SJCRH30 (cell line): ENCODE measurements around the gene DNAH17. TPM values are rescaled to one million over a fixed set of nuclear protein-coding genes. Genes with fewer than 3 reads are reported as not detected.
A peak's percentile ranks its signal among the peaks of the same experiment; 100 is the strongest.

Experiments
- DNase-seq, 2 experiments: peaks; one replicate each; pipeline ENCODE4 v3.0.0-alpha.2; 2015 to 2020
- H3K27ac ChIP-seq: fragments of 250-450 bp; sonication (Bioruptor Pico); 2 replicates; pipeline ENCODE4 v1.5.1; 2020; ENCODE audit warnings: mild to moderate bottlenecking, moderate library complexity
- H3K27me3 ChIP-seq: fragments of 250-450 bp; sonication (Bioruptor Pico); 2 replicates; pipeline ENCODE4 v1.5.1; 2020; ENCODE audit warnings: mild to moderate bottlenecking, moderate library complexity
- H3K36me3 ChIP-seq: fragments of 250-450 bp; sonication (Bioruptor Pico); 2 replicates; pipeline ENCODE4 v1.5.1; 2020; ENCODE audit warnings: mild to moderate bottlenecking, moderate library complexity
- H3K4me1 ChIP-seq: fragments of 250-450 bp; sonication (Bioruptor Pico); 2 replicates; pipeline ENCODE4 v1.5.1; 2020; ENCODE audit warnings: mild to moderate bottlenecking, moderate library complexity
- H3K4me3 ChIP-seq: fragments of 250-450 bp; sonication (Bioruptor Pico); 2 replicates; pipeline ENCODE4 v1.5.1; 2020; ENCODE audit warnings: mild to moderate bottlenecking, moderate library complexity
- H3K9me3 ChIP-seq: fragments of 250-450 bp; sonication (Bioruptor Pico); replicated peaks from 2 replicates; pipeline ENCODE4 v1.5.1; 2020; ENCODE audit warnings: mild to moderate bottlenecking, moderate library complexity
- total RNA-seq: library from RNA; depleted of rRNA; stranded (reverse); fragments of >200 nt; shearing (Covaris generic); gene quantifications from 2 replicates; pipeline ENCODE4 v1.2.3, GENCODE V29; 2014

The DNAH17 gene
- total RNA-seq, 1 experiment from 2014 or later: 3.1 TPM

GRCh38 chr17:78558181-78558850, 18.9 kb downstream of the DNAH17 start:
- peak; percentile 62 to 69 for DNase-seq
- peaks cover 29% of the 10 kb centered on the region for H3K36me3 ChIP-seq
- H3K4me3 ChIP-seq: no peak overlapping the region
- no peaks in the 10 kb centered on the region for H3K9me3 ChIP-seq
- peak overlapping the region; percentile 70 for H3K27ac ChIP-seq
- peaks cover 60% of the 10 kb centered on the region for H3K4me1 ChIP-seq
- no peaks in the 10 kb centered on the region for H3K27me3 ChIP-seq

GRCh38 chr17:78557598-78558039, 19.6 kb downstream of the DNAH17 start:
- no peaks in the 10 kb centered on the region for H3K9me3 ChIP-seq
- no peaks in the 10 kb centered on the region for H3K27me3 ChIP-seq
- H3K36me3 ChIP-seq: peaks cover 29% of the 10 kb centered on the region
- peaks cover 53% of the 10 kb centered on the region for H3K4me1 ChIP-seq
- peak; percentile 59 to 89 for DNase-seq
- no peak overlapping the region for H3K4me3 ChIP-seq
- peak overlapping the region; percentile 70 for H3K27ac ChIP-seq

GRCh38 chr17:78556812-78557211, 20.4 kb downstream of the DNAH17 start:
- Histone ChIP-seq H3K4me1 (peaks cover 45% of the 10 kb centered on the region), H3K27ac (peak overlapping the region; percentile 70), H3K9me3 (no peaks in the 10 kb centered on the region), H3K36me3 (peaks cover 29% of the 10 kb centered on the region), H3K4me3 (no peak overlapping the region), H3K27me3 (no peaks in the 10 kb centered on the region)
- no peak for DNase-seq

- H3K36me3 ChIP-seq: peaks cover 31% of the 10 kb centered on the region
- H3K4me3 ChIP-seq: no peak overlapping the region
- peak in 1 of 2 experiments; percentile 67 for DNase-seq
- peaks cover 37% of the 10 kb centered on the region for H3K4me1 ChIP-seq
- no peak overlapping the region for H3K27ac ChIP-seq
- no peaks in the 10 kb centered on the region for H3K27me3 ChIP-seq
- no peaks in the 10 kb centered on the region for H3K9me3 ChIP-seq
Measured at GRCh38 chr17:78555746-78556401, 21.3 kb downstream of the DNAH17 start.

- peaks cover 14% of the 10 kb centered on the region for H3K4me1 ChIP-seq
- DNase-seq: no peak
- no peak overlapping the region for H3K4me3 ChIP-seq
- H3K9me3 ChIP-seq: peaks cover 15% of the 10 kb centered on the region
- H3K36me3 ChIP-seq: peaks cover 63% of the 10 kb centered on the region
- H3K27ac ChIP-seq: no peak overlapping the region
- no peaks in the 10 kb centered on the region for H3K27me3 ChIP-seq
Measured at GRCh38 chr17:78550464-78550863, 26.7 kb downstream of the DNAH17 start.

GRCh38 chr17:78548725-78549124, 28.5 kb downstream of the DNAH17 start:
- Histone ChIP-seq H3K4me3 (no peak overlapping the region), H3K27me3 (no peaks in the 10 kb centered on the region), H3K27ac (no peak overlapping the region), H3K9me3 (peaks cover 15% of the 10 kb centered on the region), H3K4me1 (peaks cover 18% of the 10 kb centered on the region), H3K36me3 (peaks cover 53% of the 10 kb centered on the region)
- no peak for DNase-seq

GRCh38 chr17:78547035-78547434, 30.2 kb downstream of the DNAH17 start:
- peaks cover 15% of the 10 kb centered on the region for H3K4me1 ChIP-seq
- DNase-seq: no peak
- no peak overlapping the region for H3K4me3 ChIP-seq
- peaks cover 15% of the 10 kb centered on the region for H3K9me3 ChIP-seq
- no peaks in the 10 kb centered on the region for H3K27me3 ChIP-seq
- H3K36me3 ChIP-seq: peaks cover 49% of the 10 kb centered on the region
- H3K27ac ChIP-seq: no peak overlapping the region

GRCh38 chr17:78546476-78546875, 30.7 kb downstream of the DNAH17 start:
- Histone ChIP-seq H3K27me3 (no peaks in the 10 kb centered on the region), H3K36me3 (peaks cover 49% of the 10 kb centered on the region), H3K4me3 (no peak overlapping the region), H3K27ac (no peak overlapping the region), H3K9me3 (peaks cover 15% of the 10 kb centered on the region), H3K4me1 (peaks cover 15% of the 10 kb centered on the region)
- no peak for DNase-seq

- peak overlapping the region; percentile 68 for H3K4me3 ChIP-seq
- H3K36me3 ChIP-seq: peaks cover 40% of the 10 kb centered on the region
- H3K9me3 ChIP-seq: peaks cover 15% of the 10 kb centered on the region
- H3K4me1 ChIP-seq: peaks cover 13% of the 10 kb centered on the region
- peak overlapping the region; percentile 96 for H3K27ac ChIP-seq
- no peaks in the 10 kb centered on the region for H3K27me3 ChIP-seq
- peak; percentile 95 to 99 for DNase-seq
Measured at GRCh38 chr17:78544881-78545755, 32.1 kb downstream of the DNAH17 start.

- Histone ChIP-seq H3K4me3 (no peak overlapping the region), H3K9me3 (peaks cover 6% of the 10 kb centered on the region), H3K4me1 (peaks cover 13% of the 10 kb centered on the region), H3K27me3 (no peaks in the 10 kb centered on the region), H3K36me3 (peaks cover 10% of the 10 kb centered on the region), H3K27ac (no peak overlapping the region)
- no peak for DNase-seq
Measured at GRCh38 chr17:78541488-78542206, 35.5 kb downstream of the DNAH17 start.

GRCh38 chr17:78539781-78540180, 37.4 kb downstream of the DNAH17 start:
- no peak for DNase-seq
- Histone ChIP-seq H3K4me3 (no peak overlapping the region), H3K27me3 (no peaks in the 10 kb centered on the region), H3K4me1 (peaks cover 4% of the 10 kb centered on the region), H3K9me3 (no peaks in the 10 kb centered on the region; the same call in 1 of the 2 replicates), H3K36me3 (no peaks in the 10 kb centered on the region), H3K27ac (no peak overlapping the region)

- no peaks in the 10 kb centered on the region for H3K36me3 ChIP-seq
- no peak for DNase-seq
- no peaks in the 10 kb centered on the region; the same call in 1 of the 2 replicates for H3K9me3 ChIP-seq
- no peaks in the 10 kb centered on the region for H3K27me3 ChIP-seq
- H3K4me1 ChIP-seq: peaks cover 8% of the 10 kb centered on the region
- H3K27ac ChIP-seq: no peak overlapping the region
- H3K4me3 ChIP-seq: no peak overlapping the region
Measured at GRCh38 chr17:78538033-78538776, 39.0 kb downstream of the DNAH17 start.

GRCh38 chr17:78537217-78537860, 39.9 kb downstream of the DNAH17 start:
- peaks cover 8% of the 10 kb centered on the region for H3K4me1 ChIP-seq
- no peak for DNase-seq
- no peaks in the 10 kb centered on the region for H3K27me3 ChIP-seq
- H3K36me3 ChIP-seq: no peaks in the 10 kb centered on the region
- no peak overlapping the region for H3K4me3 ChIP-seq
- H3K9me3 ChIP-seq: no peaks in the 10 kb centered on the region; the same call in 1 of the 2 replicates
- no peak overlapping the region for H3K27ac ChIP-seq
